Stimulated activated CD8-positive, alpha-beta memory T cell treated with anti-CD3 and anti-CD28 coated beads, Interleukin-12 subunit alpha, Interleukin-12 subunit beta, amount 100 ng/mL, for 24 hours (primary cell): ENCODE data around the gene TDRD7.
A peak's percentile ranks its signal among the peaks of the same experiment; 100 is the strongest.

Experiments
- DNase-seq: peaks from one replicate; pipeline ENCODE4 v3.0.0-alpha.2; 2020; ENCODE audit errors: extremely low read depth

The TDRD7 gene

GRCh38 chr9:97386733-97387503, 25.0 kb upstream of the TDRD7 start:
- peak; percentile 33 for DNase-seq

- DNase-seq = no peak
Measured at GRCh38 chr9:97387504-97387886, 24.4 kb upstream of the TDRD7 start.

- no peak for DNase-seq
Measured at GRCh38 chr9:97387936-97388684, 23.8 kb upstream of the TDRD7 start.

GRCh38 chr9:97388721-97389238, 23.1 kb upstream of the TDRD7 start:
- no peak for DNase-seq

- no peak for DNase-seq
Measured at GRCh38 chr9:97389249-97389648, 22.6 kb upstream of the TDRD7 start.

- DNase-seq = no peak
Measured at GRCh38 chr9:97390791-97391406, 21.0 kb upstream of the TDRD7 start.

- no peak for DNase-seq
Measured at GRCh38 chr9:97394881-97395280, 17.0 kb upstream of the TDRD7 start.

- no peak for DNase-seq
Measured at GRCh38 chr9:97395745-97396144, 16.2 kb upstream of the TDRD7 start.

GRCh38 chr9:97396256-97396655, 15.6 kb upstream of the TDRD7 start:
- no peak for DNase-seq

- DNase-seq = no peak
Measured at GRCh38 chr9:97397220-97397619, 14.7 kb upstream of the TDRD7 start.

GRCh38 chr9:97398999-97399758, 12.7 kb upstream of the TDRD7 start:
- no peak for DNase-seq

GRCh38 chr9:97403746-97404316, 8.1 kb upstream of the TDRD7 start:
- DNase-seq = no peak

GRCh38 chr9:97405551-97405950, 6.3 kb upstream of the TDRD7 start:
- DNase-seq = no peak

GRCh38 chr9:97406620-97407177, 5.2 kb upstream of the TDRD7 start:
- no peak for DNase-seq

GRCh38 chr9:97408562-97408961, 3.3 kb upstream of the TDRD7 start:
- DNase-seq = no peak

GRCh38 chr9:97411440-97411788, 482 bp upstream of the TDRD7 start:
- no peak for DNase-seq

- no peak for DNase-seq
Measured at GRCh38 chr9:97412626-97413385, 910 bp downstream of the TDRD7 start.

GRCh38 chr9:97413462-97413861, 1.6 kb downstream of the TDRD7 start:
- no peak for DNase-seq

GRCh38 chr9:97415146-97415545, 3.2 kb downstream of the TDRD7 start:
- no peak for DNase-seq

- no peak for DNase-seq
Measured at GRCh38 chr9:97418880-97419279, 7.0 kb downstream of the TDRD7 start.
